GM18861 (cell line): ENCODE measurements around the gene ZFAND2A.

Experiments
- ATAC-seq: cut with Tn5 transposase; IDR thresholded peaks from one replicate; pipeline ENCODE4 v1.9.1; 2021; ENCODE audit not compliant: unreplicated experiment

ZFAND2A gene

GRCh38 chr7:1110358-1110757, 49.6 kb downstream of the ZFAND2A start:
- no peak for ATAC-seq

- ATAC-seq: no peak
These were observed 50.2 kb downstream of the ZFAND2A start for GRCh38 chr7:1109581-1110310.

- ATAC-seq: no peak
These were observed 51.6 kb downstream of the ZFAND2A start for GRCh38 chr7:1108264-1108920.

GRCh38 chr7:1106793-1107421, 53.1 kb downstream of the ZFAND2A start:
- ATAC-seq: no peak

GRCh38 chr7:1106063-1106792, 53.8 kb downstream of the ZFAND2A start:
- ATAC-seq: no peak

GRCh38 chr7:1105189-1105588, 54.8 kb downstream of the ZFAND2A start:
- no peak for ATAC-seq

GRCh38 chr7:1104516-1105179, 55.3 kb downstream of the ZFAND2A start:
- no peak for ATAC-seq

GRCh38 chr7:1103789-1104515, 56.0 kb downstream of the ZFAND2A start:
- no peak for ATAC-seq

GRCh38 chr7:1103009-1103788, 56.8 kb downstream of the ZFAND2A start:
- ATAC-seq: no peak
